ENCODE results near the gene SERPIND1. TPM values are rescaled to one million over a fixed set of nuclear protein-coding genes. Genes with fewer than 3 reads are reported as not detected.
A peak's percentile ranks its signal among the peaks of the same experiment; 100 is the strongest.
"Not testable (repeated sequence)": the region's sequence is repeated elsewhere in the genome, so short reads cannot be mapped to it uniquely, and the experiment has no call there.

SERPIND1 gene
- total and polyA plus RNA-seq, 5 donors from 2014 or later, result 0.10 to 0.29 TPM; not detected in 3

DNA sequence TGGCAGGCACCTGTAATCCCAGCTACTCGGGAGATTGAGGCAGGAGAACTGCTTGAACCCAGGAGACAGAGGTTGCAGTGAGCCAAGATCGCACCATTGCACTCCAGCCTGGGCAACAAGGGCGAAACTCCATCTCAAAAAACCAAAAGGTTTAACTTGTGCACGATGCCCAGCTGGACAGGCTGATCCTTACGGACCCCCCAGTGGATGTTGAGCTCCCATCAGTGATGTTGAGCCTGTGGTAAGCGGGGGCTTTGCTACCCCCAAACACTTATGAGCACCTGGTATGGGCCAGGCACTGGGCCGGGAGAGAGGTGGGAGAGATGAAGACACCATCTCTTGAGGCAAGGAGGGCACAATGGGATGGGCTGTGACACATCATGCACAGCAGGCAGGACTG lies 7.4 kb upstream of the SERPIND1 start:
- no peaks in the 10 kb centered on the region for H3K27me3 Mint-ChIP-seq

DNA sequence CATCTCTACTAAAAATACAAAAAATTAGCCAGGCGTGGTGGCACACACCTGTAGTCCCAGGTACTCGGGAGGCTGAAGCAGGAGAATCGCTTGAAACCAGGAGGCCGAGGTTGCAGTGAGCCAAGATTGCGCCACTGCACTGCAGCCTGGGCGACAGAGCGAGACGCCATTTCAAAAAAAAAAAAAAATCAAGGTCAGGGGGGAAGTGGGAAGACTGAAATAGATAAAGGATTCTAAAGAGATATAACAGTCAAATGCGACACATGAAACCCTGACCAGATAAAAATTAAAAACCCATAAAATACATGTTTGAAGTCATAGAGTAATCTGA lies 4.5 kb upstream of the SERPIND1 start:
- not testable (repeated sequence) for ATAC-seq (ENCODE audit: low read depth in 2 of 2); H3K4me3 ChIP-seq (ENCODE audit: low read depth, low read length); H3K27me3 ChIP-seq (ENCODE audit: control insufficient read depth, insufficient read depth, low read length); H3K27me3 Mint-ChIP-seq; H3K9me3 ChIP-seq (ENCODE audit: control insufficient read depth in 2 of 2, low read length in 2 of 2); DNase-seq; H3K4me1 ChIP-seq (ENCODE audit: control insufficient read depth, insufficient read depth, low read length, poor library complexity, severe bottlenecking); H3K4me1 Mint-ChIP-seq; H3K27ac ChIP-seq (ENCODE audit: insufficient read depth, low read length, poor library complexity, severe bottlenecking); H3K9me3 Mint-ChIP-seq; H3K4me3 Mint-ChIP-seq
- Mint-ChIP-seq H3K36me3 (peaks cover 23% of the 10 kb centered on the region), H3K27ac (peak overlapping the region in 1 of 3 donors; percentile 32)
- peaks cover 34% of the 10 kb centered on the region for H3K36me3 ChIP-seq (ENCODE audit: control insufficient read depth, insufficient read depth, low read length)

More for the DNA sequence above, 7.4 kb upstream of the SERPIND1 start:
- peaks cover 34% of the 10 kb centered on the region for H3K36me3 Mint-ChIP-seq
- H3K27ac Mint-ChIP-seq, result no peak overlapping the region
- H3K4me1 ChIP-seq (ENCODE audit: control insufficient read depth, insufficient read depth, low read length, poor library complexity, severe bottlenecking), result no peaks in the 10 kb centered on the region
- DNase-seq, result no peak
- no peak overlapping the region for H3K4me3 Mint-ChIP-seq
- H3K36me3 ChIP-seq (ENCODE audit: control insufficient read depth, insufficient read depth, low read length), result peaks cover 50% of the 10 kb centered on the region
- ATAC-seq (ENCODE audit: low read depth in 2 of 2), result no peak
- H3K9me3 ChIP-seq (ENCODE audit: control insufficient read depth in 2 of 2, low read length in 2 of 2), result no peaks in the 10 kb centered on the region
- H3K4me1 Mint-ChIP-seq, result peaks cover 0 to 7% (median 3%) of the 10 kb centered on the region in 4 donors
- no peak overlapping the region for H3K27ac ChIP-seq (ENCODE audit: insufficient read depth, low read length, poor library complexity, severe bottlenecking)
- H3K4me3 ChIP-seq (ENCODE audit: low read depth, low read length), result no peak overlapping the region
- no peaks in the 10 kb centered on the region for H3K27me3 ChIP-seq (ENCODE audit: control insufficient read depth, insufficient read depth, low read length)
- H3K9me3 Mint-ChIP-seq, result no peaks in the 10 kb centered on the region

DNA sequence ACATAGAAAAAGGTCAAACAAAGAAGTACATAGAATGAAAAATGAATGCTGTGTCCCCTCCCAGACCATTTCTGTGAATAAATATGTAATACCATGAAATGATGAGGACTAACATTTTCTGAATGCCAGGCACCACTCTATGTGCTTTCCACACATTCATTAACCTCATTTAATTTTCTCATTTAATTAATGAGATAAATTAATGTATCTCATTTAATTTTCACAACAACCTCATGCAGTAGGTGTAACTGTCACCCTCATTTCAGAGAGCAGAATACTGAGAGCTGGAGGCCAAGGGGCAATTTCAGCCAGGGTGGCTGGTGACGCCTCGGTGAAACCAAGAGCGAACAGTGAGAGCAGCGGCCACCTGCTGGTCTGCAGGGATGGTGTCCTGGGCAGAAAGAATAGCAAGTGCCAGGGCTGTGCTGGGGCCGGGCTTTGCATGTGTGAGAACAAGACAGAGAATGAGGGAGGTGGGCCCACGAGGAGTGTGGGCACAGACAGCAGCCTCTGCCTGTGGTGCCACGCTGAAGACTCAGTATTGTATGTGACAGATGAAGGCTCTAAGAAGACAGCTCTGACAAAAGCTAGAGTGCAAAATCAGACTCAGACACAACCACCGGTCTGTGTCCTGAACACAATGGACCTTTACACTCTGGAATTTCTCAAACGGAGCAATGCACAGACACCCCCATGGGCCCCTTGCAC lies 1.8 kb upstream of the SERPIND1 start:
- Mint-ChIP-seq H3K27me3 (no peaks in the 10 kb centered on the region), H3K36me3 (peaks cover 7% of the 10 kb centered on the region), H3K27ac (no peak overlapping the region), H3K9me3 (no peaks in the 10 kb centered on the region), H3K4me3 (no peak overlapping the region), H3K4me1 (peaks cover 0 to 7% (median 2%) of the 10 kb centered on the region in 4 donors)
- DNase-seq, result no peak
- Histone ChIP-seq H3K27me3 (ENCODE audit: control insufficient read depth, insufficient read depth, low read length) (no peaks in the 10 kb centered on the region), H3K4me1 (ENCODE audit: control insufficient read depth, insufficient read depth, low read length, poor library complexity, severe bottlenecking) (no peaks in the 10 kb centered on the region), H3K4me3 (ENCODE audit: low read depth, low read length) (no peak overlapping the region), H3K36me3 (ENCODE audit: control insufficient read depth, insufficient read depth, low read length) (peaks cover 13% of the 10 kb centered on the region), H3K27ac (ENCODE audit: insufficient read depth, low read length, poor library complexity, severe bottlenecking) (no peak overlapping the region), H3K9me3 (ENCODE audit: control insufficient read depth in 2 of 2, low read length in 2 of 2) (no peaks in the 10 kb centered on the region)
- ATAC-seq (ENCODE audit: low read depth in 2 of 2), result no peak

DNA sequence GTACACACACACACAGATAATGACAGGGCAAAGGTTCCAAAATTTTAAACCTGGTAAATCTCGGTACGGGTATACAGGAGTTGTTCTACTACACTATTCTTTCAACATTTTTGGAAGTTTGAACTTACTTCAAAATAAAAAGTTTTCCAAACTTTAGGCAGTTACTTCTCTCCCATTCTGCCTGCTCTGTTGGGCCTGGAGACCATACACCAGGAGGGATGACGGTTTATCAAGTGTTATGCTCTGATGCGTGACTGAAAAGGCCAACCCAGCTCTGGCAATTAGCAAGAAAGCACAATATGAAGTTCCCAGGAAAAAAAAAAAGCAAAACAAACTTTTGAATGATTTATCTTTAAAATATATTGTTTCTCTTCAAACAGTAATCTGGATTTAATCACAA lies 969 bp downstream of the SERPIND1 start:
- no peak overlapping the region for H3K4me3 ChIP-seq (ENCODE audit: low read depth, low read length)
- peaks cover 21% of the 10 kb centered on the region for H3K36me3 ChIP-seq (ENCODE audit: control insufficient read depth, insufficient read depth, low read length)
- Mint-ChIP-seq H3K36me3 (peaks cover 16% of the 10 kb centered on the region), H3K4me1 (peaks cover 0 to 2% (median 0%) of the 10 kb centered on the region in 4 donors), H3K27ac (peak overlapping the region in 1 of 3 donors; percentile 71), H3K4me3 (no peak overlapping the region), H3K27me3 (no peaks in the 10 kb centered on the region), H3K9me3 (no peaks in the 10 kb centered on the region)
- no peak for ATAC-seq (ENCODE audit: low read depth in 2 of 2)
- DNase-seq, result no peak
- no peaks in the 10 kb centered on the region for H3K4me1 ChIP-seq (ENCODE audit: control insufficient read depth, insufficient read depth, low read length, poor library complexity, severe bottlenecking)
- no peak overlapping the region for H3K27ac ChIP-seq (ENCODE audit: insufficient read depth, low read length, poor library complexity, severe bottlenecking)
- no peaks in the 10 kb centered on the region for H3K9me3 ChIP-seq (ENCODE audit: control insufficient read depth in 2 of 2, low read length in 2 of 2)
- no peaks in the 10 kb centered on the region for H3K27me3 ChIP-seq (ENCODE audit: control insufficient read depth, insufficient read depth, low read length)

DNA sequence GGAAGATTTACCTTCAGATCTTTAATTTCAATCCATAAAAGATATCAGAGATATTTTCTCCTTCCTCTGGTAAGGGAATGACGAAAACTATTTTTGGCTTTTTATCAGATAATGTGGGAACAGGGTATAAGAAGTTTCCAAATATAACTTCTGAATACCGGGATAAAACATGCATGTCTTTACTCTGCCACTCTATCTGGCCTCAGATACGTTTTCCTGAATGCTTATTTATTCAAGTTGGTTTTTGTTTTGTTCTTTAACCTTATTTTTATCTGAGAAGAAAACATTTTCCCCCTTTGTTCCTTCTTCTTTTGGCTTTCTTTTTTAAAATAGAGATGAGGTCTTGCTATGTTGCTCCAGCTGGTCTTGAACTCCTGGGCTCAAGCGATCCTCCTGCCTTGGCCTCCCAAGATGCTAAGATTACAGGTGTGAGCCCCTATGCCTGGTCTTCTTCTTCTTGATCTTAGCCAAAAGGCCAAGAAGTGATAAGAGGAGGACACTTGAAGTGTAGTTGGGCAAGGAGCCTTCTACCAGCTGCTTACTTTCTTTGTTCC lies 1.5 kb downstream of the SERPIND1 start:
- Histone ChIP-seq H3K4me1 (ENCODE audit: control insufficient read depth, insufficient read depth, low read length, poor library complexity, severe bottlenecking) (no peaks in the 10 kb centered on the region), H3K9me3 (ENCODE audit: control insufficient read depth in 2 of 2, low read length in 2 of 2) (no peaks in the 10 kb centered on the region), H3K27ac (ENCODE audit: insufficient read depth, low read length, poor library complexity, severe bottlenecking) (no peak overlapping the region), H3K4me3 (ENCODE audit: low read depth, low read length) (no peak overlapping the region), H3K27me3 (ENCODE audit: control insufficient read depth, insufficient read depth, low read length) (no peaks in the 10 kb centered on the region), H3K36me3 (ENCODE audit: control insufficient read depth, insufficient read depth, low read length) (peaks cover 25% of the 10 kb centered on the region)
- H3K36me3 Mint-ChIP-seq, result peaks cover 20% of the 10 kb centered on the region
- no peaks in the 10 kb centered on the region for H3K27me3 Mint-ChIP-seq
- peaks cover 0 to 2% (median 0%) of the 10 kb centered on the region in 4 donors for H3K4me1 Mint-ChIP-seq
- DNase-seq (no peak), ATAC-seq (ENCODE audit: low read depth in 2 of 2) (no peak)
- no peaks in the 10 kb centered on the region for H3K9me3 Mint-ChIP-seq
- no peak overlapping the region for H3K4me3 Mint-ChIP-seq
- peak overlapping the region in 2 of 3 donors; percentile 32 to 71 for H3K27ac Mint-ChIP-seq

DNA sequence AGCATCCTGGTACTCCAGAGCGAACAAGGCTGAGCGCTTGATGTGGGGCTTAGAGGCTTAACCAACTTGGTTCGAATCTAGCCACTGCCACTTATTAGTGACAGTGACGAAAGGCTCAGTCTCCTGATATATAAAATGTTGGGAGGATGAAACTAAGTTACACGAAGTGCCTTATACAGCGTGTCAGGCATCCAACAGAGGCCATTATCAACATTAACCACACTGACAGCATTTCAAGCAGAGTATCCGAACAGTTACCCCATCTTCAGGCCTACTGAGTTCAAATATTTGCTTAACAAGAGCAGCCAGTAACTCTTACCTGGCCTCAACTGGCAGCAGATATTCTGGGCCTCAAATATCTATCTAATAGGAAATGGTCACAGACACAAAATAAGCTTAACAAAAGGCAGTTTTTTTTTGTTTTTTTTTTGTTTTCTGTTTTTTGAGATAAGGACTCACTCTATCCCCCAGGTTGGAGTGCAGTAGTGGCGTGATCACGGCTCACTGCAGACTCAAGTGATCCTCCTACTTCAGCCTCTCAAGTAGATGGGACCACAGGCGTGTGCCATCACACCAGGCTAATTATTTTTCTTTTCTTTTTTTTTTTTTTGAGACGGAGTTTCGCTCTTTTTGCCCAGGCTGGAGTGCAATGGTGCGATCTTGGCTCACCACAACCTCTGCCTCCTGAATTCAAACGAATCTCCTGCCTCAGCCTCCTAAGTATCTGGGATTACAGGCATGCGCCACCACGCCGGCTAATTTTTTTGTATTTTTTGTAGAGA lies 2.9 kb downstream of the SERPIND1 start:
- Histone ChIP-seq H3K4me1 (ENCODE audit: control insufficient read depth, insufficient read depth, low read length, poor library complexity, severe bottlenecking) (no peaks in the 10 kb centered on the region), H3K27ac (ENCODE audit: insufficient read depth, low read length, poor library complexity, severe bottlenecking) (no peak overlapping the region), H3K9me3 (ENCODE audit: control insufficient read depth in 2 of 2, low read length in 2 of 2) (no peaks in the 10 kb centered on the region), H3K4me3 (ENCODE audit: low read depth, low read length) (no peak overlapping the region), H3K27me3 (ENCODE audit: control insufficient read depth, insufficient read depth, low read length) (no peaks in the 10 kb centered on the region), H3K36me3 (ENCODE audit: control insufficient read depth, insufficient read depth, low read length) (peaks cover 33% of the 10 kb centered on the region)
- DNase-seq (no peak), ATAC-seq (ENCODE audit: low read depth in 2 of 2) (no peak)
- H3K4me3 Mint-ChIP-seq, result no peak overlapping the region
- no peak overlapping the region for H3K27ac Mint-ChIP-seq
- peaks cover 20% of the 10 kb centered on the region for H3K36me3 Mint-ChIP-seq
- H3K27me3 Mint-ChIP-seq, result no peaks in the 10 kb centered on the region
- H3K9me3 Mint-ChIP-seq, result no peaks in the 10 kb centered on the region
- H3K4me1 Mint-ChIP-seq, result peaks cover 0 to 2% (median 0%) of the 10 kb centered on the region in 4 donors

DNA sequence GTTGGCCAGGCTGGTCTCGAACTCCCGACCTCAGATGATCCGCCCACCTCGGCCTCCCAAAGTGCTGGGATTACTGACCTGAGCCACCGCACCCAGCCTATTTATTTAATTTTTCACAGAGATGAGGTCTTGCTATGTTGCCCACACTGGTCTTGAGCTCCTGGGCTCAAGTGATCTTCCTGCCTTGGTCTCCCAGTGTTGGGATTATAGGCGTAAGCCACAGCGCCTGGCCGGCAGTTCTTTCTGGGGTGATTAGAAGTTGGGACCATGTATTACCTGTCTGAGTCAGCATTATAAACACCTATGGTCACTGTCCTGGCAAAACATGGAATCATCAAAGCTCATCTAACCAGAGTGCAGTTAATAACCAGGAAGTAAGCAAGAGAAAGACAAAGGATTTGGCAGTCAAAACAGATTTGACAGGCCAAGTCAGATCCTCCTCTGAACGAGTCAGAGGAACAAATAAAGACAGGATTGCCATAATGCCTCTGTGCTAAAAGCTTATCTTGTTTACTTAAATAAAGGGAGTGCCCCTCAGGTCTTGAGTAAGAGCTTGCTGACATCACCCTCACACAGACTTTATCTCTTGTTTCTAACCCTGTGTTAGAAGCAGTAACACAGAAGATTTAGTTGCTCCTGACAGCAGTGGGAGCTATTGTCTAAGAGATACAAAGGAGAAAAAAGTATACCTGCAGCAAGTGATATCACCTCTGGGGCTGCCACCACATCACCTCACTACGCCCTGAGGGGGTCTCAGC lies 3.7 kb downstream of the SERPIND1 start:
- no peak overlapping the region for H3K4me3 Mint-ChIP-seq
- peaks cover 0 to 2% (median 0%) of the 10 kb centered on the region in 4 donors for H3K4me1 Mint-ChIP-seq
- Histone ChIP-seq H3K4me1 (ENCODE audit: control insufficient read depth, insufficient read depth, low read length, poor library complexity, severe bottlenecking) (no peaks in the 10 kb centered on the region), H3K9me3 (ENCODE audit: control insufficient read depth in 2 of 2, low read length in 2 of 2) (no peaks in the 10 kb centered on the region), H3K36me3 (ENCODE audit: control insufficient read depth, insufficient read depth, low read length) (peaks cover 27% of the 10 kb centered on the region), H3K27me3 (ENCODE audit: control insufficient read depth, insufficient read depth, low read length) (no peaks in the 10 kb centered on the region), H3K4me3 (ENCODE audit: low read depth, low read length) (no peak overlapping the region), H3K27ac (ENCODE audit: insufficient read depth, low read length, poor library complexity, severe bottlenecking) (no peak overlapping the region)
- no peaks in the 10 kb centered on the region for H3K27me3 Mint-ChIP-seq
- H3K9me3 Mint-ChIP-seq, result no peaks in the 10 kb centered on the region
- DNase-seq (peak in 1 of 3 donors; percentile 12), ATAC-seq (ENCODE audit: low read depth in 2 of 2) (no peak)
- peak overlapping the region in 1 of 3 donors; percentile 42 for H3K27ac Mint-ChIP-seq
- peaks cover 16% of the 10 kb centered on the region for H3K36me3 Mint-ChIP-seq

Data from CD4-positive, CD25-positive, alpha-beta regulatory T cell (primary cell).